ENCODE results near the gene GSG1L.

The GSG1L gene

GRCh38 chr16:28027055-28027454, 36.5 kb downstream of the GSG1L start:
- TF ChIP-seq, protein P1, sequence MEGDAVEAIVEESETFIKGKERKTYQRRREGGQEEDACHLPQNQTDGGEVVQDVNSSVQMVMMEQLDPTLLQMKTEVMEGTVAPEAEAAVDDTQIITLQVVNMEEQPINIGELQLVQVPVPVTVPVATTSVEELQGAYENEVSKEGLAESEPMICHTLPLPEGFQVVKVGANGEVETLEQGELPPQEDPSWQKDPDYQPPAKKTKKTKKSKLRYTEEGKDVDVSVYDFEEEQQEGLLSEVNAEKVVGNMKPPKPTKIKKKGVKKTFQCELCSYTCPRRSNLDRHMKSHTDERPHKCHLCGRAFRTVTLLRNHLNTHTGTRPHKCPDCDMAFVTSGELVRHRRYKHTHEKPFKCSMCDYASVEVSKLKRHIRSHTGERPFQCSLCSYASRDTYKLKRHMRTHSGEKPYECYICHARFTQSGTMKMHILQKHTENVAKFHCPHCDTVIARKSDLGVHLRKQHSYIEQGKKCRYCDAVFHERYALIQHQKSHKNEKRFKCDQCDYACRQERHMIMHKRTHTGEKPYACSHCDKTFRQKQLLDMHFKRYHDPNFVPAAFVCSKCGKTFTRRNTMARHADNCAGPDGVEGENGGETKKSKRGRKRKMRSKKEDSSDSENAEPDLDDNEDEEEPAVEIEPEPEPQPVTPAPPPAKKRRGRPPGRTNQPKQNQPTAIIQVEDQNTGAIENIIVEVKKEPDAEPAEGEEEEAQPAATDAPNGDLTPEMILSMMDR (IDR thresholded peaks at IDR 0.05) = no peak
- no peak overlapping the region for H3K4me3 ChIP-seq
- no peak overlapping the region for H3K27ac ChIP-seq
- DNase-seq (ENCODE audit: low spot score) = no peak

DNA sequence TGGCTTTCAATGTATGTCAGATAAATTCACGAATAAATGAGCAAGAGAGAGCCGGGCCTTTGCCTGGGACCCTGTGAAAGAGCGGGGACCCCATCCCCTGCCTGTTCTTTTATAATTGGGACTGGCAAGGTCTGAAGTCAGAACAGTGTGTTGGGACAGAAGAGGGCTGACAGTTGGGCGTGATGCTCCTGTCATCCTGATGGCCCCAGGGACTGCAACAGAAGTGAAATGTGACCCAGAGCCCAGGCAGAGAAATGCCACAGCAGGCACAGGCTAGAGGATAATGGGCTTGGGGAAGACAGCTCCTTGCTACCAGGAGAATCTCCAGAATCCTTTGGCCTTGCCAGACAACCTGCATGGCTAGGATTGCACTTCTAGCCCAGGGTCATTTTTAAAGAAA, 37.9 kb downstream of the GSG1L start:
- no peak overlapping the region for H3K27ac ChIP-seq
- TF ChIP-seq, protein P1 (IDR thresholded peaks at IDR 0.05) = no peak
- H3K4me3 ChIP-seq = no peak overlapping the region
- DNase-seq (ENCODE audit: low spot score) = no peak

- DNase-seq (ENCODE audit: low spot score) = no peak
- Histone ChIP-seq H3K27ac (no peak overlapping the region), H3K4me3 (no peak overlapping the region)
- TF ChIP-seq, protein P1 (IDR thresholded peaks at IDR 0.05) = no peak
These were observed 44.3 kb downstream of the GSG1L start for GRCh38 chr16:28019218-28019617.

DNA sequence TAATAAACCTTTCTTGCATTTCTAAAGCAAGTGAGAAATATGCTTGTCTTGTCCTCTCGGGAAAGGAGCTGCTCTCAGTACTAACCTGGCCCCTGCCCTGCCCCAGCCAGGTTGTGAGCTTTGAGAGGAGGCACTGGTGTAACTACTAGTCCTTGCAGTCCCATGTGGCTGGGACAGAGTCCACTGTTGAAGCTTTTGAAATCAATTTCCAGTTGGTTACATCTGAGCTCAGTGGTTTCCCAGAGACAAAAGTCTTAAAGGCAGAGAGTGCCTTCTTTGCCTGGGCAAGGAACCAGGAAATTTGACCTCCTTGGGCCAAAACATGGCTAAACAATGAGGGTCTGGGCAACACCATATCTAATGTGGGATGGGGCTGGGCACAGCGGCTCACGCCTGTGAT, 48.7 kb downstream of the GSG1L start:
- DNase-seq (ENCODE audit: low spot score) = no peak
- TF ChIP-seq, protein P1 (IDR thresholded peaks at IDR 0.05) = no peak
- no peak overlapping the region for H3K27ac ChIP-seq
- no peak overlapping the region for H3K4me3 ChIP-seq

- TF ChIP-seq, protein P1 (IDR thresholded peaks at IDR 0.05) = no peak
- no peak for DNase-seq (ENCODE audit: low spot score)
- no peak overlapping the region for H3K27ac ChIP-seq
- H3K4me3 ChIP-seq = no peak overlapping the region
These were observed 49.6 kb downstream of the GSG1L start for GRCh38 chr16:28013878-28014277.

GRCh38 chr16:28013392-28013791, 50.1 kb downstream of the GSG1L start:
- DNase-seq (ENCODE audit: low spot score) = no peak
- Histone ChIP-seq H3K4me3 (no peak overlapping the region), H3K27ac (no peak overlapping the region)
- TF ChIP-seq, protein P1 (IDR thresholded peaks at IDR 0.05) = no peak

GRCh38 chr16:28011971-28012445, 51.5 kb downstream of the GSG1L start:
- Histone ChIP-seq H3K4me3 (no peak overlapping the region), H3K27ac (no peak overlapping the region)
- TF ChIP-seq, protein P1 (IDR thresholded peaks at IDR 0.05) = no peak
- no peak for DNase-seq (ENCODE audit: low spot score)

All from coronary artery (tissue), 2 donors.